ENCODE data around the gene PROM2.

PROM2 gene

DNA sequence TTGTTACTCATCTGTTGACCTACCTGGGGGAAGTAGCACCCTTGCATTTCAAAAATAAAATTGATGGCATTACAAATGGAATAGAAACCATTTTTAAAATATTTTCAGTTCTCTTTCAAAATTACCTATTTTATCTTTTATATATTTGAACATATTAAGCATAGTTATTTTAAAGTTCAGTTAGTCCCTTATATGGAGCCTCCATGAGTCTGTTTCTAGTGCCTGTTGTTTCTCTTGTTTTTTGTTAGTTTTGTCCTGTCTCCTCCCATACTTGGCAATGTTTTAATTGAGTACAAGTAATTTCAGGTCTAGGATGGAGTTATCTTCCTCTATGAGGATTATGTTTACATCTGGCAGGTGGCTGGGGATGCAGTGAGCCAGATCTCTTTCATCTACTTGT, 17.0 kb downstream of the PROM2 start:
- no peak for DNase-seq (ENCODE audit: low read depth)
- H3K4me3 ChIP-seq (ENCODE audit: low read depth, low read length) = no peak overlapping the region
- in situ Hi-C loops (cut with HindIII; ENCODE audit: low sequenced_read_pairs) = no loop called here
- TF ChIP-seq CTCF (IDR thresholded peaks at IDR 0.05; ENCODE audit: low read depth, low read length, missing control alignments) = no peak

DNA sequence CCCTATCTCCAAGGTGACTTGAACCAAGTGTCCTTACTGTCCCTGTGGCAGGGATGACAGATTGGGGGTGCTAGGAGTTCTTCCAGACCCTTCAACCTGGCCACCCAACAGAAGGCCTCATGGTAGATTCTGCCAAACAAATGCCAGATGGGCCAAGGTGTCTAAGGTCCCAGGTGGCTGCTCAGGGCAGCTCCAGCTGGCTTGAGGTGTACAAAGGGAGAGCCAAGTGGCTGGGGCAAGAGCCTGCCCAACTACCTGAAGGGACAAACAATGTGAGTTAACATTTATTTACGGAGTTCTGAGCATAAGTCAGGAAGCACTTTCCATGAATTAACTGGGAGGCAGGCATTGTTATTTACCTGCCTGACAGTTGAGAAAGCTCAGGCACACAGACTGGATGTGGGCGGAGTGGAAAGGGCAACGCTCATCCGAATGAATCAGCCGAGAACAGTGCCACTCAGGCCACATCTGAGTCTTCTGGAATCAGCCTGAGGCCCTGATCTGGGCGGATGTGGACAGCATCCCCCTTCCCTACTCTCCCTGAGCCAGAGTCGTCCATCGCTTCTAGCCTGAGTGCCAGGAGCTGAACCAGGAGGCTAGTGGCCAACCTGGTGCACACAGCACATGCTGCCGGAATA, 18.5 kb downstream of the PROM2 start:
- in situ Hi-C loops (cut with HindIII; ENCODE audit: low sequenced_read_pairs) = no loop called here
- TF ChIP-seq CTCF (IDR thresholded peaks at IDR 0.05; ENCODE audit: low read depth, low read length, missing control alignments) = no peak
- DNase-seq (ENCODE audit: low read depth) = no peak

DNA sequence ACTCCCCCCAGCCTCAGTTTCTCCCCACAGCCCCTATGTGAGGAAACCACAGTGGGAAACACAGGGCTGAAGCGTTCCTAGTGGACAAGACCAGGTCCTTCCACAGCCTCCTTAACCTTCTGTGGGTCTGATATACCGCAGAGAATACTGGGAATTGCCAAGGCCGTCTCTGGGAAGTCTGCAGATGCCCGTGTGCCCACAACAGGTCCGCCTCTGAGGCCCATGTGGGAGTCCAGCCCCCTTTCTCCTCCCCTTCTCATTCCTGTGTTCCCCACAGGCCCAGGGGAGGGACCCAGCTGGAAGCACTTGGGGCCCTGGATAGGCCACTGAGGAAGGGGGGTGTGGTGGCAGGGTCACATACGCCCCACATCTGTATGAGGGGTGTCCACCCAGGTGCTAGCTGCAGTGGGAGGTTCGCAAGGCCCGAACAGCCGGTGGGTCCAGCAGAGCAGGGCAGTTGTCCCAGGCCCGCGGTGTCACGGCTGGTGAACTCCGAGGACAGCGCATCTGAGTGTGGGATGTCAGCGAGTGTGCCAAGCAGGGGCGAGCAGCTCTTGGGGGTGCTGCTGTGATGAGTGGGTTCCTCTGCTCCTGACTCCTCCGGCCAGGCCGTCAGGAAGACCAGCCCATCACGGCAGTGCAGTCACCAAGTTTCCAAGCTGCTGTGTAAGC, 20.5 kb downstream of the PROM2 start:
- no peak overlapping the region for H3K4me3 ChIP-seq (ENCODE audit: low read depth, low read length)
- no peak for DNase-seq (ENCODE audit: low read depth)
- no peak for TF ChIP-seq CTCF (IDR thresholded peaks at IDR 0.05; ENCODE audit: low read depth, low read length, missing control alignments)
- in situ Hi-C loops (cut with HindIII; ENCODE audit: low sequenced_read_pairs) = no loop called here

More for the DNA sequence above, 18.5 kb downstream of the PROM2 start:
- no peak overlapping the region for H3K4me3 ChIP-seq (ENCODE audit: low read depth, low read length)

DNA sequence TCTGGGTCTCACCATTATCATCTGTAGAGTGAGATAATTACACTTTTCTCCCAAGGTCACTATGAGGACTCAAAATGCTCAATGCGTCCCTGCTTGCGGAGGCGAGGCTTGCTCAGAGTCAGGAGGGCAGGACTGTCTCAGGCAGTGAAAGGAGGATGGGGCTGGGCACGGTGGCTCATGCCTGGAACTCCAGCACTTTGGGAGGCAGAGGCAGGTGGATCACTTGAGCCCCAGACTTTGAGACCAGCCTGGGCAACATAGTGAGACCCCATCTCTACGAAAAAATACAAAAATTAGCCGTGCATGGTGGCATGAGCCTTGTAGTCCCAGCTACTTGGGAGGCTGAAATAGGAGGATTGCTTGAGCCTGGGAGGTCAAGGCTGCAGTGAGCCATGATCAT, 21.1 kb downstream of the PROM2 start:
- in situ Hi-C loops (cut with HindIII; ENCODE audit: low sequenced_read_pairs) = no loop called here
- DNase-seq (ENCODE audit: low read depth) = no peak
- no peak for TF ChIP-seq CTCF (IDR thresholded peaks at IDR 0.05; ENCODE audit: low read depth, low read length, missing control alignments)
- no peak overlapping the region for H3K4me3 ChIP-seq (ENCODE audit: low read depth, low read length)

GRCh38 chr2:95296011-95296410, 21.8 kb downstream of the PROM2 start:
- no peak for DNase-seq (ENCODE audit: low read depth)
- no peak for TF ChIP-seq CTCF (IDR thresholded peaks at IDR 0.05; ENCODE audit: low read depth, low read length, missing control alignments)
- H3K4me3 ChIP-seq (ENCODE audit: low read depth, low read length) = no peak overlapping the region
- in situ Hi-C loops (cut with HindIII; ENCODE audit: low sequenced_read_pairs) = no loop called here

DNA sequence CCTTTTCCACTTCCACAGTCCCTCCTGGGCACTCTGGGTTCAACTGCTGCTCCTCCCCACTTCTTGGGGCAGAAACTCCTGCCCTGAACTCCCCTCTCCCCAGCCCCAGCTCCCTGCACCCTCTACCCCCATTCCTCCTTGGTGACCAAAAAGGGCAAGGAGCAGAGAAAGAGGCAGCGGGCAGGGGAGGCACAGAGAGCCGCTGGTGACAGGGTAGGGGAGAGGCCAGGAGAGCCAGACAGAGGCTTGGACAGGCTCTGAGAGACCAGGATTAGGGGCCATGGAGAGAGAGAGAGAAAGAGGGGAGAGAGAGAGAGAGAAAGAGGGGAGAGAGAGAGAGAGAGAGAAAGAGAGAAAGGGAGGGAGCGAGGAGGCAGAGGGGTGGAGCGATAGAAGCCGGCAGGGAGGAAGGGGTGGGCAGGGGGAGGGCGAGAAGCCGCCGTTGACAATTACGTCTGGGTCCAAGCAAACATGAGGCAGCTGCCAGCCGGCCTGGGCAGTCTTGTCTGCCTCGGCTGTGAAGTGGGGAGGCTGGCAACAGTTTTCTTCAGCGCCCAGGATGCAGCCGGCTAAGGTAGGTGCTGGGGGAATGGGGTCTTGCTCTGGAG, 22.7 kb downstream of the PROM2 start, which contains the start of gene KCNIP3:
KCNIP3 (plus strand) TSS at position 468 of the 608 bp plus-strand sequence; CDS start at position 560, 92 bp downstream.
- in situ Hi-C loops (cut with HindIII; ENCODE audit: low sequenced_read_pairs) = no loop called here
- DNase-seq (ENCODE audit: low read depth) = no peak
- TF ChIP-seq CTCF (IDR thresholded peaks at IDR 0.05; ENCODE audit: low read depth, low read length, missing control alignments) = no peak
- no peak within 1 kb of the TSS for H3K4me3 ChIP-seq (ENCODE audit: low read depth, low read length)

Data from astrocyte of the cerebellum (primary cell).